A549 treated with AZD2906 at 1 μM for 4 hours (cell line): ENCODE measurements around the gene TSC22D2. TPM values are rescaled to one million over a fixed set of nuclear protein-coding genes. Genes with fewer than 3 reads are reported as not detected.

Source experiments
- total RNA-seq: library from RNA; stranded (reverse); fragments of 200-300 nt; extraction: Qiagen RNA extraction; gene quantifications from 5 replicates; pipeline ENCODE4 v1.2.3, GENCODE V29; 2022

The TSC22D2 gene
- total RNA-seq = 15.9 to 17.5 TPM (median 17.1 TPM) in 5 replicates

GRCh38 chr3:150408221-150409124 lies at the start of gene TSC22D2:
TSC22D2 (plus strand) TSS chr3:150408298; CDS start chr3:150409351, 1,053 bp downstream.

Other genes starting within 250 kb of the TSC22D2 start
- 52.0 to 112 TPM (median 99.8 TPM) in 5 replicates for gene SERP1, start 138.2 kb downstream of the TSC22D2 start, total RNA-seq
- gene EIF2A, start 138.5 kb downstream of the TSC22D2 start, total RNA-seq = 58.5 to 96.4 TPM (median 65.2 TPM) in 5 replicates
- 98.0 to 102 TPM (median 100 TPM) in 5 replicates for gene SELENOT, start 195.0 kb downstream of the TSC22D2 start, total RNA-seq